Fibroblast of skin of left biceps (primary cell): ENCODE results near the gene SSX2IP.

Source experiments
- DNase-seq, 2 experiments: peaks; one replicate each; pipeline ENCODE4 v3.0.0-alpha.2; 2013; ENCODE audit warnings: low read depth in 2 of 2

SSX2IP gene

DNA sequence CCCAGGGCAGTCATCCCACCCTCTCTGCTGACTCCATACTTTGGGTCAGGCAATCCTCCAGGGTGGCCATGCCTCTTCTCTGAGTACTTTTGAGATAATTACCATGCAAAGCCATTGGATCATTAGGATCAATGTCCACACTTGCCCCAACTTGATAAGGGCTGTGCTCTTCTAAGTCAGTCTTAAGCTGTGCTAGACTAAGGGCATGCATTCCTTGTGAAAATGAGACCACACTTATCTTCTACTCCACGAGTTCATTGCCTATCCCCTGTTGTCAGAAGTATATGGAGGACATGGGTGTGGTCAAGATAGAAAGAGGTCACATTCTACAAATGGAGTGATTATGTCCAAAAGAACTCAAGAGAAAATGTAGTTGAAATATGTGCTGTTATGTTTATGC, 18.9 kb upstream of the SSX2IP start:
- DNase-seq, result no peak

DNA sequence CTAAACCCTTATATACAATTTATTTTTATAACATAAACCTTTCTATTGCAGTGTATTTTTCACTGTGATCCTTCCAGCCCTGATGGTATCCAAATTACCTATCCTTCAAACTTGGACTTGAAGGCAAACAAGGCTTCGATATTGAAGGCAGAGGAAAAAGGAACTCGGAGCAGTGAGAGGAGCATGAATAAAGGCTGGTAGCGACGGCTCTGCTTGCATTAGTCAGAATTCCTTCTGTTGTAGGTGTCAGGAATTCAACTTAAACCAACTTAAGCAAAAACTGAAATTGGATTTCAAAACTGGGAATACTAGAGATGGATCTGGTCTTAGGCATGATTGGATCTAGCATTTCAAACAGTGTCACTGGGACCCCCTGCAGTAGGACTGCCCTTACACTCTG, 17.8 kb upstream of the SSX2IP start:
- no peak for DNase-seq

DNA sequence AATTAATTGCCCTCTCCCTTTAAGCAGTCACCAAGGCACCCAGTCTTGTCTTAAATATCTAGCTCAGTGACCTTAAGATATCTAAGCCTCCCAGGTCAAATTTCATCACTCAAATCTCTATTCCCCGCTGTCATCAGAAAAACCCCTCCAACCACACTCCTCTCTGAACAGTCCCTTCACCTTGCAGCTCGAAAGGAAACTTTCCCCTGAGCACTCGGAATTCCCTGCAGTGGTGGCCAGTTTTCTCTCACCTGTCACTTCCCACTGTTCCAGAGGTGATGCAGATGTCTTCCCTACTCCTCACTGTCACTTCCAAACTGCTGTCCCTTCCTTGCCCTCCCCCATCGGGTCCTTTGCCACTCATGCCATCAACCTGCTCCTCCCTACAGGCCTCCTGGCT, 15.3 kb upstream of the SSX2IP start:
- DNase-seq, result no peak

DNA sequence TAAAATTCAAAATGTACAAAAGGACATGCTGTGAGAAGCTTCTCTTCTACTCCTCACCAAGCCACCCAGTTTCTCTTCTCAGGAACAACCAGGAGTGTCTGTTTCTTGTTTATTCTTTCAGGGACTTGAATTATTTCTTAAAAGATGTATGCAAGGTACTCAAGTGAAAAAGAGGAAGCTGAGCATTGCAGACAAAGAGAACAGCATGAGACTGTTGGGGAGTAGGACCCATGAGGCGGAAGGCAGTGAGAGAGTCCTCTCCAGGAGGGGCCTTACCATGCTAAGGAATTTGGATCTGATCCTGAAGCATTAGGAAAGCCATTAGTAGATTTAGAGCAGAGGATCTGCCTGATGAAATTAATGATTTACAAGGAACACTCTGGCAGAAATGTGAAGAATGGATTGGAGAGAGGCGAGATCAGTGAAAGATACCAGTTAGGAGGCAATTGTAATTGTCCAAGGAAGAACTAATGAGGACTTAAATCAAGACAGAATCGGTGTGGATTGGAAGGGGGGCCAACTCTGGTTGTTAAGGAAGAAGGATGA, 14.7 kb upstream of the SSX2IP start:
- DNase-seq, result no peak

DNA sequence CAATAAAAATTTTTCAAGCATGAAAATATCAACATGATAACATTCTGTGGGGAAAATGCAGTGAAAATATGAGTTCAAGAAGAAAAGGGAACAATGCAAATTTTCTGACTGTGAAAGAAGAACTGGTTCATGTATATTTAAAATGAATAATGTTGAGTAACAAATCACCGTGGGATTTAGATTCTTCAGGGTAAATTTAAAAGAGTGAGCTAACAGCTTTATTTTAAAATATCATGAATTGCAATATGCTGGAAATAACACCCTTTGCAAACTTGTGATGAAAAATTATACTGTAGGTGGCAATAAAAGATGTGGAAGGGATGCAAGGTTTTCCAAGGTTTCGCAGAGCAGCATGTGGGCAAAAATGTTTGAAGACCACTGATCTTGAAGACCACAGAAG, 13.2 kb upstream of the SSX2IP start:
- no peak for DNase-seq

DNA sequence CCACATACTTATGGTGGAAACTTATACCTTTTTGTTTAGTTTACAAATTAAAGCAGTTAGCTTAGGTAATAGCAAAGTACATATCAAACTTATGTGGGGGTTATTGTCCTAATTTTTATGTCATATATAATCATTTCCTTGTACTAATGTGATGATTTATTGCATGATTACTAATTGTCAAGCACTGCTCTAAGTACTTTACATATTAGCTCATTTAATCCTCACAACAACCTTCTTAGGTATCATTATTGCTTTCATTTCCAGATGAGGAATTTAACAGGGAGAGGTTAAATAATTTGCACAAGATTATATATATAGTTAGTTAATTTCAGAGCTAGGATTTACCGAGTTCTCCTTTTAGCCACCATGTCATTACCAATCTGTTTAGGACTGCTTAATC, 11.9 kb upstream of the SSX2IP start:
- no peak for DNase-seq

DNA sequence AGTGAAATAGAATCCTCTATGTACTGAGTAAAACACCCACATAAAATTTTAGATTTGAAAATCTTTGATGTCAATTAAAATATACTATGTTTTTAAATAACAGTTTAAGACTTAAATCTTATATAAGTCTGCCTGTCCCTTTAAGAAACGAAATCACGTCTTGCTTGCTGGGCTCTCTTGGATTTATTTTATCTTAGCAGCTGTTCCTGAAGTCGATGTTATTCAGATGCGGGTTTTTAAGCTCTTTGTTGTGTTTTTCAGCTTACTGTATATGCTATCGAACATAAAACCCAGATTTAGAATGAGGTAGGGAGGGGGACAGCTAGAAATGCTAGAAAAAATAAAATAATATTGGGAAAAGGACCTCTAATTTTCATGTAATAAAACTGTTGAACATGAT, 11.1 kb upstream of the SSX2IP start:
- no peak for DNase-seq

DNA sequence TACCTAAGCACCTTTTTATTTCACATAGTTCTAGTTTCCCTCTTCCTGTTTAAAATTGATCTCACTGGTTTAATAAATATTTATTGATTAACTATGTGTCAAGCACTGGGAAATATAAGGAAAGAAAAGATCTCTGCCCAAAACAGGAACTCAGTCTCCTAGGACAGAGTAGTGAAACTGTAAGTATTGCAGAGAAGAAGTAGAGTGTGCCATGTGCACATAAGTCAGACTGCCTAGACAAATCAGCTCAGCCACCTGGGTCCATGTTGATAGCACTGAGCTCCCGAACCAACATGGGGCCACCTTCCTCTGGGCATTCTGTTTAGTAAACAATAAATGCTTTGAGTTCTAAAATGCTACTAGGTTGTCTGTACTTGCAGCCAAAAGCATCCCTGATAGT, 9.8 kb upstream of the SSX2IP start:
- DNase-seq, result no peak

DNA sequence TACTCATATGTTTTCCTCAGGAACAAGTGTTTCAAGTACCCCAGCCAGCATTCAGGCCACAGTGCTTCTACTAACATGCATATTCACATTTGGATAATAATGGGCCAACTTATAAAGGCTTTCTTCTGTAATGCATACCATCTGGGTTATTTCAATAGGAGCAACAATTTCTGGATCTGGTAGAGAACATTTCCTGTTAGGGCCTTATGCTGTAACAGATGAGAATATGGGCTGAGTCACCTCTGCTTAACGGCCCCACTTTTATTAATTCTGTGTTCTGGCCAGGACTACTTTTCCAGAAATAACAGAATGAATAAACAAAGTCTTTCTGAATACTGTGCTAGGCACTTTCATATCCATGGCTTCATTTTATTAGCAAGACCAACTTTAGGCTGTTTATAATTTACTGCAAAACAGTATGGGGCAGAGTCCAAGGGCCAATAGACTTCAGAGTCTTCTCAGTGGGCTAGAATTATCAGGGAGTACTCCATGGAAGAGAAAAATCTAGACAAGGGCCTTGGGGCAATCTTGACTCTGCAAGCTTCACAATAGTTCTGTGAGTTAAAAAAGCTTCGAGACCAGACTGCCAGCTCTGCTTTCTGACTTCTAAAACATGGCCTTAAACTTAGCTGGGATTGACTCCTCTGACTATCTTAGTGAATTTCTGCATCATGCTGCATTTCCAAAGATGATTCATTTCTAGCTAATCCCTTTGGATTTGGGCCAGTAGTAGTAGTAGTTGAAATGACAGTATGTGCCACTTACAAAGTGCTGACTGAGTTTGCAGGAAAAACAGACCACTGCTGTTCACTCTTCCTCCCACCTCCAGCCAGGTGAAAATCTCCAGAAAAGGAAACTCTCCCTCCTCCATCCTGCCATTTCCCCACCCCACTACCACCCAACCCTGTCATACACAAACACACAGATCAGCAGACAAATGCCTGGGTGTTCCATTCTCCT, 8.2 kb upstream of the SSX2IP start:
- DNase-seq, result peak; percentile 82 to 86

DNA sequence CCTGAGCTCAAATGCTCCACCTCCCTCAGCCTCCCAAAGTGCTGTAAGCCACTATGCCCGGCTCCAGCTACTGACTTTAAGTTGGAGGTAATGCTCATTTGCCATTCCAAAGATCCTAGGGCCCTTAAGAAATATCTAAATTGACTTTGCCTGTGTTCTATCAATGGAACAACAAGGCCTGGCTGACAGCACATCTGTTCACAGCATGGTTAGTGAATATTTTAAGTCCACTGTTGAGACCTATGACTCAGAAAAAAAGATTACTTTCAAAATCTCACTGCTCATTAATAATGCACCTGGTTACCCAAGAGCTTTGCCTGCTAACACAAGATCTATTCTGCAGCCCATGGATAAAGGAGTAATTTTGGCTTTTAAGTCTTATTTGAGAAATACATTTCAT, 3.5 kb upstream of the SSX2IP start:
- no peak for DNase-seq

DNA sequence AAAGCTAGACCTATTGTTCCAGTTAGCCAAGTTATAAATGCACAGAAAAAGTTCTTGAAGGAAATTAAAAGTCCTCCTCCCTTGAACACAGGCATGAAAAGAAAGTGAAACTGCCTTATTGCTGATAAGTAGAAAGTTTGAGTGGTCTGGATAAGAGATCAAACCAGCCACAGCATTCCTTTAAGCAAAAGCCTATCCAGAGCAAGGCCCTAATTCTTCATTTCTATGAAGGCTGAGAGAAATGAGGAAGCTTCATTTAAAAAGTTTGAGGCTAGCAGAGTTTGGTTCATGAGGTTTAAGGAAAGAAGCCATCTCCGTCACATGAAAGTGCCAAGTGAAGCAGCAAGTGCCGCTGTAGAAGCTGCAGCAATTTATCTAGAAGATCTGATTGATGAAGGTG, 2.7 kb upstream of the SSX2IP start:
- DNase-seq, result no peak

DNA sequence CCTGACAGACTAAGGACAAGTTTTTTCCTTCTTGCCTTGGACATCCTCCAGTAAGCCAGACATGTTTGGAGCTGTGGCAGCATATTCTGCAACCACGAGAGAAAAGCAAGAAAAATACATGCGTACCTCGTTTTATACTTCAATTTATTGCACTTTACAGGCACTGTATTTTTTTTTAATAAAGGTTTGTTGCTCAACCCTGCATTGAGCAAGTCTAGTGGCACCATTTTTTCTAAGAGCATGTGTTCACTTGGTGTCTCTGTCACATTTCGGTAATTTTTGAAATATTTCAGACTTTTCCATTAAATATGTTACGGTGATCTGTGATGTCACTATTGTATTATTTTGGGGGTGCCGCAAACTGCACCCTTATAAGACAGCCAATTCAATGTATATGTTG, 2.1 kb upstream of the SSX2IP start:
- DNase-seq, result no peak

DNA sequence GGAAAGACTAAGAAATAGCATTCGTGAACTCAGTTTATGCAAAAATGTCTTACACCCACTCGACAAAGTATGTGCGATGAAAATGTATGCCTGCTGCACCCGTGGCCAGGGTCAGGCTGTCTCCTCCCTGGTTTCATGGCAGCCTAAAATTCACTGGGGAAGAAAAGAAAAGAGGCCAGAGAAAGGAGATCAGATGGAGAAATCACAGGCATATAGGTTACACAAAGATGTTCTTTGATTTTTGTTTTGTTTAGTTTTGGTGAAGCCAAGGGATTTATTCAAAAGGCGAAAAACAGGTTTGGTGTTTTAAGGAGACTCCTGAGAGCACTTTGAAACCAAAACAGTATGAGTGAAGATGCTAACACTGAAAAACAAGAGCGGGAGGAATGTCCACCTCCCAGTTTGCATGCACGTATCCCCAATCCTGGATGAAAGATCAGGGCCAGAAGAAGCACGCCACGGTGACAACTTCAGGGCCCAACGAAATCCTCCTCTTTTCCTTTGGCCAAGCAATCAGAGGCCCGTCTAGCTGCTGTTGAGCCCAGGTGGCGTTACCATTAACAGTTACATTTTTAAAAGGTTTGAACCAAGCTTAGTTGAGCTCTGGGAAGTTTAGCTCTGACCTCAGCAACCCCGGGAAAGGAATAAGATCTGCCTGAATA, 992 bp upstream of the SSX2IP start:
- DNase-seq, result no peak

DNA sequence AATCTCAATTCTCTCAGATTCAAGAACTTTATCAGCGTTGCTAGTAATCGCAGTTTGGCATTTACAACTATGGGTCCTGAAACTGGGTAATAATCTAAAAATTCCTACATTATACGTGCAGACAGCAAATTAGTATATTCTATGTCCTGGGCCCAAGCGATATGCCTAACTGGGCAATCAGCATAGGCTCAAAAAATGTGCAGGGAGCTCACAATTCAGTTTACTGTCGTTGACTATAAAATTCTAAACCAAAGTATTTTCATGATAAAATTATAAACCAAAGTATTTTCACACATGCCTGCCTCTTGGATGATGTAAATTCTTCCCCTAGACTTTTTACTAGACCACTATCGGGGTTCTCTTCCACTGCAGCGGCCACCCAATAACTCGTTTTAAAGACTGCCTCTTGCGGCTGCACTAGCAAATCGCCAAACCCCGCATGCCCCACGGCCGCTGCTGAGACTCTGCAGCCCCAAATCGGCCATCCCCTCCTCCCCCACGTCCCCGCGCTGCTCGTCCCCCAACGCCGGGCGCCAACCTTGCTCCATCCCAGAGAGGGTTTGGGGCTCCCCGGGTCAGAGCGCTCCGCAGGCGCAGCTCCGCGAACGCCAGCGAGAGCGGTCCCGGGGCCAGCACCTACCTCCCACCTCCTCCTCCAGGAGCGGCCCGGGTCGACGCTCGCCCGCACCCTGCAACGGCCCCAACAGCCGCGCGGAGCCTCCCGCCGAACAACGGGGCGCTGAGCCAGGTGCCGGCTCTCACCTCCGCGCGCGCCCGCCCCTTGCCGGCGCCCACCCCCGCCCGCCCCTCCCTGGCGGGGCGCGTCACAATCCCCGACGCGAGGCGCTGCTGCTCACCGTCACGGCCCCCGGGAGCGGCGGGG, 506 bp downstream of the SSX2IP start:
- no peak for DNase-seq

DNA sequence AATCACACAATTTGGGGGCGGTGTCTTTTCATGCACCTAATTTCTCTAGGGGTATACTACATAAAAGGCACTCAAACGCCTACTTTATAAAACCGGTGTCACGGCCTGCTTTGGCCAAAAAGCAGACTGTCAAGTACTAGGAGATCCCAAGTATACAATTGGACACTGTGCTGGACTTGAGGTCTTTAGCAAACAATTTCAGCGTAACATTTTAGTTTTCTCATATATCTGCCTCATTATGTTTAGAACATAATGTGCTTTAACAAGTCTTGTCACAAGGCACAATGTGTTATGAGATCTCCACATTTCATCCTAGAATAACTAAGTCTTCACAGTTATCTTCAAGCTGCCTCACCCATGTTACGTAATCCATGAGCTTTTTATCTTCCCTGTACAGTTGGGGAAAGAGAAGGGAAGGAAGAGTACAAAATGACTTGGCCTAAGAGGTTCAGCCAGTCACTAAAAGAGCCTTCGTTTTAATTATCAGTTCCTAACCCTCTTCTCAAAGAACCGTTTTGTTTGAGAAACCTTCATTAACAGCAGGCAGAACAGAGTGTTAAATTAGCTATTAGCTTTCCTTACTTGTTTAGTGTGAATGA, 1.7 kb downstream of the SSX2IP start:
- no peak for DNase-seq

DNA sequence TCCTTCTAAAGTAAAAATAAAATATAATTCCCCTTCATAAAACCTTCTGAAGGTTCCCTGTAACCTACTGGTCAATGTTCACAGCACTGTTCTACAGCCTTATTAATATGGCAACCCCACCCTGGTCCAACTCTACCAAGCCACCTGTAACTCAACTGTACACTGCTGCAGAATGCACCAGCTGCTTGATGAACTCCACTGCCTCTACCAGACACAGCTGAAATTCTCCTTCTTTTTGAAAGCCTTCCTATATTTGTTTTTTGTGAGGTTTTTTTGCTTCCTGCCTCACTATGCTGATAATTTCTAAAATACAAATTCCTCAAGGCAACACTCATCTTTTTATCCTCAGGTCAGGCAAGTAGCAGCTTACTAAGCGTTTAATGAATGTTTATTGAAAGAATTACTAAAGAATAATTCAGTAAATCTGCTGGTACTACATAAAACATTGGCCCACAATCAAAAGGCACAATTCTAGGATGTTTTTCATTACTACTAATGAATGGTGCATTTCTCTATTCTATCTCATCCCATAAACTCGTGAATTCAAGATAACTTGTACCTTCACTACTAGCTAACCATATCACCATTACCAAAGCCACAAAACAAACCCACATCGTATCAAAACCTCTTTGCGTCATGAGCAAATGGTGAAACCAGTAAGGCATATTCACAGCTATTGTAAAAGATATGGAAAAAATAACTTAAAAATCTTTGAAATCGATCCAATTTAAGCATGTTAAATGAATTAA, 2.4 kb downstream of the SSX2IP start:
- DNase-seq, result no peak

DNA sequence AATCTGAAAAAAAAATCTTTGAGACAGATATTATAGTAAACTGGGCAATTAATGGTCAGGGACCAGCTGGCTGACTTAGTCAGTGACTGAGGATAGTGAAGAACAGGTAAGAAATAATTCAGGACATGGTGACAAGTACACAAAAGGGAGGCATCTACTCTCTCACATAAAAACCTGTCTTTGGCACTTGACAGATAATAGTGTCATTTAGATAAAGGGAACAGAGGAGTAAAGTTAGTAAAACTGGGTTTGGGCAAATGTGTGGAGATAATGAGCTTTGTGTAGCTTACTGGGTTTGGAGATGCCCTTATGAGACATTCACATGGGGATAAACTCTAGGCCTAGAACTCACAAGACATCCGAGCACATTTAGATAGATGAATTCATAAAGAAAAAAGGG, 4.0 kb downstream of the SSX2IP start:
- DNase-seq, result no peak

DNA sequence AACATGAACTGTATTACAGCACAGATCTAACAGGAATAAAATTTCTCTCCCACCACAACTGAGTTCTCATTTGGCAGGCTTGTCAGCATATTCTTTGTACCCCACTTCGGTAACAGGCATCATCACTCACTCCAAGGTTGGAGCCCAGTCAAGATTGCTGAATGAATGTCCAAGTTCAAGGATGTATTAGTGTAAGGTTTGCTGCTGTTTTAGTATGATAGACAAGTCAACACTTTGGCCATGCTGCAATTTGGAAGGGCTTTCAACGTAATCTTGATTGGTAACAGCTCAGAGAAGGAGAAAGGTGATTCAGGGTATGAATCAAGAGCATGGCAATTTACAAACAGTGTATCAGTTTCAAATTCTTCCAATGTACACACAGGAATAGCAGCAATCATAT, 6.8 kb downstream of the SSX2IP start:
- no peak for DNase-seq

DNA sequence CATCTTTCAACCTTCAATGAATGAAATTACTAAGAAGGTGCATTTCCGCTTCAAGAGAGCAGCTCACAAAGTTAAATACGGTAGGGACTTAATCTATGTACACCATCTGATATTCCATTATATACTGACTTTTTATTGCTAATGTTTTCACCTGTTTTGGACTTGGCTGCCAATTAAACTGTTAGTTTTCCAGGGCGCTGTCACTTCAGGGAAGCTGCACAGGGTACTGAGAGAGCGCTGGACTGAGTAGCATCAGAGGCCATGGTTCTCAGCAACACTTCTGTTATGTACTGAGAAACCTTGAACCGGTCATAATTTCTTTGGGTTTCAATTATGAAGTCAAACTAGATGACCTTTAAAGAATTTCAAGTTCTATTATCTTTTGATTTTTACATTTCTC, 8.2 kb downstream of the SSX2IP start:
- no peak for DNase-seq

DNA sequence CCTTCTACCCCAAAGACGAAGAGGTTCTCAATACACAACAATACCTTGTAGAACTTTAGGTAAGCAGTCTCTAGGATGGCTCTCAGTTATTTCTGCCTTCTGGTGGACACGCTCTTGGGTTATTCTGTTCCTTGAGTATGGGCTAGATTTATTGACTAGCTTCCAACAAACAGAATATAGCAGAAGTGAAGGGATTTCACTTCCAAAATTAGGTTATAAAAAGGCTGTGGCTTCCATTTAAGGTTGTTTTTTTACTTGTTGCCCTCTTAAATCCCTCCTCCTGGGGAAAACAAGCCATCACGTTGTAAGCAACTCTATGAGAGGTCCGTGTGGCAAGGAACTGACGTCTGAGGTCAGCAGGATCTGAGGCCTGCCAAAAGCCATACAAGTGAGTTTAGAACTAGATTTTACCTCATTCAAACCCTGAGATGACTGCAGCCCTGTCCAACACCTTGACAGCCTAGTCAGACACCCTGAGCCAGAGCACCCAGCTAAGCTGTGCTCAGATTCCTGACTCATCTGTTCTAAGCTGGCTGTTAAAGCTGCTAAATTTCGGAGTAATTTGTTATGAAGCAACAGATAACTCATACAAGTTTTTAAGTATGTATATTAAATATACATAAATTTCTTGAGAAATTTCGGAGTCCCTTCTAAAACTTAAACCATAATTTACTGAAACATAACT, 12.7 kb downstream of the SSX2IP start:
- DNase-seq, result no peak
